ENCODE results near the gene SLC38A8. TPM values are rescaled to one million over a fixed set of nuclear protein-coding genes. Genes with fewer than 3 reads are reported as not detected.

The SLC38A8 gene
- total RNA-seq, 1 donor from 2014 or later: 3.1 TPM

DNA sequence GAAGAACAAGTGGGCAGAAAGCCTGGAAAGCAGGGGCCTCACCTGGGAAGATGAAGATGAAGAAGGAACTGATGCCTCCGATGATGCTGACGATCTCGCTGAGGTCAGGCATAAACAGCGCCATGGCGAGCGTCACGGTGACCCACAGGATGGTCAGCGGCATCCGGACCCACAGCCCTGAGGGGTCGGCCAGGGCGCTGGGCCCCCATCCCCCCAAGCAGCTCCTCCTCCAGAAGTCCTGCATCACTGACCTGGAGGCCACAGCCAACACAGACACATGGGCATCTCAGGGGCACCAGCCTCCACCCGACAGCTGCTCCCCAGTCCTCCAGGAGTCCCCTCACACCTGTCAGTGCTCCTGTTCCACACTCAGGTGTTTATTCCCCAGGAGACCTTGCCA lies 26.1 kb downstream of the SLC38A8 start:
- ATAC-seq (no peak), DNase-seq (ENCODE audit: missing footprints) (peak; percentile 63)
- intact Hi-C loops (cut with DNase I): no loop called here

DNA sequence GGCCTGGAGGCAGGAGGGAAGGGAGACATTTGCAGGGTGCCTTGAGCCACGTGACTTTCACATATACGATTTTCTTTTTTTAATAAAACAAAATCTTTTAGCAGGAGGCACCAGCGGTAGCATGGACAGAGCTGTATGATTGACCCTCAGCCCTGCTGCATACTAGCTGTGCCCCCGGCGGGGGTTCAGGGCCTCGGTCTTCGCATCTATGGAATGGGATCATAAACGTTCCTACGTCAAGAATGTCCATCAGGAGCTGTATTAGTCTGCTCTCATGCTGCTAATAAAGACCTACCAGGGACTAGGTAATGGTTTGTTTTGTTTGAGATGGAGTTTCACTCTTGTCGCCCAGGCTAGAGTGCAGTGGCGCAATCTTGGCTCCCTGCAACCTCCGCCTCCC lies 27.2 kb downstream of the SLC38A8 start:
- DNase-seq (ENCODE audit: missing footprints) (no peak), ATAC-seq (no peak)
- intact Hi-C loops (cut with DNase I): no loop called here

DNA sequence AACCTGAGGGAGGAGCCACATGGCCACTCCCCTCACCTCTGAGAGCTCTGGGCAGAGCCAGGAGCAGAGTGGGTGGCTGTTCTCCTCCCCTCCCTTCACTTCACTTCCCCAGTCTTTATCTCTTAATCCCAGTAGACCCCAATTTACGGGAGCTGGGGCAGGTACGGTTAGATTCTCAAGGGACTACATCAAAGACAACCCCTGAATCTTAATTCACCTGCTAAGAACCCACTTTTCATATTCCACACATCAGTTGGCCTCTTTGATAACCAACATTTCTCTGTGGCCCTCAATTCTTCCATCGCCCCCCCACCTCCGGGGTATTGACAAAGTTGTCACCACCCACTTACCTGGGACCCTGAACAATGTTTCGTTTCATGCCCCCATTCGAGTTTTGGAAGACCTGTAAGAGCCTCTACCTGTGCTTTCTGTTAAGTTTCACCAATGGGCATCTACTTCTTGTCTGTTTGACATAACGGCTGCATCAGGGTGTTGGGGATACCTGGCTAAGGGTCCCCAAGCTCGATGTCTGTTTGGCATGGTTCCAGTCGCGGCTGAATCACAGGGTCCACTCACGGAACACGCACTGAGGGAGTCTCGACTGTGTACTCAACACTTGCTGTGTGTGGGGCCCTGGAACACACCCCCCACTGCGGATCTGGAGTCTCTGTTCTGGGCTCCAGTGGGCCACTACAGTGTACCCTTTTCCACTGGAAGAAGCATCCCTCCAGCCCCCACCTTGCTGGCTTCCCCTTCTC lies 27.8 kb downstream of the SLC38A8 start:
- intact Hi-C loops (cut with DNase I): no loop called here
- DNase-seq (ENCODE audit: missing footprints) (no peak), ATAC-seq (no peak)

DNA sequence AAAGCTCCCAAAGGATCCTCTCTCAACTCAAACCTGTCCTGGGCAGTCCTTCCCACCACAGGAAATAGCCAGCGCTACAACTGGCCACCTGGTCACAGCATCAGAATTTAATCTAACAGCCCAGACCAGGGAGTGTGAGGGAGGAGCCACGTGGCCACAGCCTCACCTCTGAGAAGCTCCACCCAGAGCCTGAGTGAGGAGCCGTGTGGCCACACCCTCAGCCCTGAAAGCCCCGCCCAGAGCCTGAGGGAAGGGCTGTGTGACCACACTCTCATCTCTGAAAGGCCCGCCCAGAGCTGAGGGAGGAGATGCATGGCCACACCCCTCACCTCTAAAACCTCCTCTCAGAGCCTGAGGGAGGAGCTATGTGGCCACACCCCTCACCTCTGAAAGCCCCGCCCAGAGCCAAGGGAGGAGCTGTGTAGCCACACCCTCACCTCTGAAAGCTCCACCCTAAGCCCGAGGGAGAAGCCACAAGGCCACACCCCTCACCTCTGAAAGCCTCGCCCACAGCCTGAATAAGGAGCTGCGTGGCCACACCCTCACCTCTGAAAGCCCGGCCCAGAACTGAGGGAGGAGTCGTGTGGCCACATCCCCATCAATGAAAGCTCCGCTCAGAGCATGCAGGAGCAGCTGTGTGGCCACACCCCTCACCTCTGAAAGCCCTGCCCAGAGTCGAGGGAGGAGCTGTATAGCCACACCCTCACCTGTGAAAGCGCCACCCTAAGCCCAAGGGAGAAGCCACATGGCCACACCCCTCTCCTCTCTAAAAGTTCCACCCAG lies 28.6 kb downstream of the SLC38A8 start:
- intact Hi-C loops (cut with DNase I): no loop called here
- DNase-seq (ENCODE audit: missing footprints) (peak; percentile 68), ATAC-seq (peak; percentile 53)

DNA sequence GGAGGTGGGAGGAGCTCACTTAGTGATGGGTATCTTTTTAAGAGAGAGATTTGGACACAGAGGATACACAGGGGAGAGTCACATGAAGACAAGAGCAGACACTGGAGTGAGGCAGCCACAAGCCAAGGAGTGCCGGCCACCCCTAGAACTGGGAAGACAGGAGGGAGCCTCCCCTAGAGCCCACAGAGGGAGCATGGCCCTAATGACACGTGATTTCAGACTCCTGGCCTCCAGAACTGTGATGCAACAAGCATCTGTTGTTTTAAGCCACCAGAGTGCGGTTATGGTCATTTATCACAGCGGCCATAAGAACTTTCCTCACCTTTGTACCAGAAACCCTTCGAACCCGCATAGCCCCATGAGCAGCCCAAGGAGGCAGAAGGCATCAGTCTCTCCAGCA lies 33.3 kb downstream of the SLC38A8 start:
- no peak for ATAC-seq
- intact Hi-C loops (cut with DNase I): no loop called here
- no peak for DNase-seq (ENCODE audit: missing footprints)

DNA sequence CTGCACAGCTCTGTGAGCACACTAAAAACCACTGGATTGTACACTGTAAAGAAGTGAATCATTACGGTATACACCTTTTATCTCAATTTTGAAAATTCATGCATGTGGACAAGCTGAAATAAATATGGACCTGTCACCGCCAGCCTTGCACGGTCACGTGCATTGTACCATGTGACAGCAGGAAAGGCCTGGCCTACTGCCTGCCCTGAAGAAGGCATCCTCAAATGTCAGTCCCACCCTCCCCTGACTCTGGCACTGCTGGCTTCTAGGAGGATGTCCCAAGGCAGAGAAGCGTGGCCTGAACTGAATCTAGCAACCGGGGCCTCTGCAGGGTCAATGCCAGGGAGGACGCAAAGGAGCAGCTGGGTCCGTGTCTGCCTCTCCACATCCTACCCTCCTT lies 34.6 kb downstream of the SLC38A8 start:
- intact Hi-C loops (cut with DNase I): no loop called here
- ATAC-seq: no peak
- peak; percentile 41 for DNase-seq (ENCODE audit: missing footprints)

DNA sequence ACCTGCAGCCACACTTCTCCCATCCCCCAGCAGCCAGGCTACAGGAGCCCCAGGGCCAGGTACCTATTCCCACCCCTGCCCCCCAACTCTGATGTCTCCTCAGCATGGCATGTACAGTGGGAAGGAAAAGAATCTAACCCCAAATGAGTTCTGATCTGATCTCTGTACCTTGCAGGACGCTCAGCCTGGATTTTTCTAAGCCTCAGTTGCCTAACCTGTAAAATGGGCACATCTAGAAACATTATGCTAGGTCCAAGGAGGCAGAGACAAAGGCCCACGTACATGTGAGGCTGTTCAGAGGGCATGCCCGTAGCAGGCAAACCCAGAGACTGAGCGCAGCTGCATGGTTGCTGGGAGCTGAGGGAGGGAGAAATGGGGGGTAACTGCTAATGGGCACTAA lies 35.1 kb downstream of the SLC38A8 start:
- DNase-seq (ENCODE audit: missing footprints) (no peak), ATAC-seq (no peak)
- intact Hi-C loops (cut with DNase I): no loop called here

DNA sequence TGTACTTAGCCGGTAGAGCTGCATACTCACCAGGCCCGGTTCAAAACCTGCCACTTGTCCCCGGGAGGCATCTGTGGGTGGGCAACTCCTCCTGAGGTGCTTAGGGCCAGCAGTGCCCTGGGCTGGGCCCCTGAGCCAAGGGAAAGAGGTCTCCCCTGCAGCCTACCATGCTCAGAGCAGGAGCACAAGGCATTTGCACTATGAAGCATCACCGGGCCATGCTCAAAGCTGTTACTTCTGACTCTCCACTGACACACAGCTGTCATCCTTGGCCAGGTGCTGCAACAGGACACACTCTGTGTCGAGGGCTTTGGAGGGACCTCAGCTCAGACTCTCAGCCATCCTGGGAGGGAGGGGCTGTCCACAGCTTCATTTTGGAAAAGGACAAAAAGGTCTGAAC lies 37.2 kb downstream of the SLC38A8 start:
- no peak for ATAC-seq

DNA sequence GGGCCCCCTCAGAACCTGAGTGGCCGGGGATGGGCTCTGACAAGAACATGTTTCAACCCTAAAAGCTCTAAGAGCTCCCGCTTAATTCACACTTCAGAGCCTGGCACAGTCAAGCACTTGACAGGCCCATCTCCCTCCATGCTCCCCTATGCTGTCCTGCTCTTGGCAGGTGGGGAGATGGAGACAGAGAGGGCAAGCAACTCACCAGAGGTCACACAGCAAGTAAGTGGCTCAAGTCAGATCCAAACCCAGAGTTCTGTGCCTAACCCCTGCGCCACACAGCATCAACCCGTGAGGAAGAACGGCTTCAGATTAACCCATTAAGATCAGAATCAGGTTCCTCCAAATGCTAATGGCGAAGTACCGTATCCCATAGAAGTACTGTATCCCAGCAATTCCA lies 38.2 kb downstream of the SLC38A8 start:
- intact Hi-C loops (cut with DNase I): no loop called here
- ATAC-seq (no peak), DNase-seq (ENCODE audit: missing footprints) (no peak)

More for the DNA sequence above, 37.2 kb downstream of the SLC38A8 start:
- intact Hi-C loops (cut with DNase I): no loop called here
- DNase-seq (ENCODE audit: missing footprints): peak; percentile 53

DNA sequence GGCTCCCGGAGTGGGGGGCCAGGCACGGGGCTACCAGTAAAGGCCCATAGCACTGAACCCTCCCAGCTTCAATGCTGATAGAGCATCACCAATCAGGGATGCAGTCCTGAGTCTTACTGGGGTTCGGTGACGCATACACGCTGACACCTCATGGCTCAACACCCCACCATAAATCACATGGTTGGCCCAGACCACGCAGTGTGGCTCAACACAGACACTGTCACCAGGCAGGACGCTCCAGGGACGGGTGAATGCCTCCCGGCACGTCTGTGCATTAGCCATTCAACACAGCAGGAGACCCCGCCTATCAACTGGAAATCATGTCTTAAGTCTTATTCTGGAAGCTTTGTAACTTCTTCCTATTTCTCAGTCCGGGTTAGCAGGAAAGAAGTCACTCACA lies 39.6 kb downstream of the SLC38A8 start:
- ATAC-seq (no peak), DNase-seq (ENCODE audit: missing footprints) (no peak)
- intact Hi-C loops (cut with DNase I): no loop called here

DNA sequence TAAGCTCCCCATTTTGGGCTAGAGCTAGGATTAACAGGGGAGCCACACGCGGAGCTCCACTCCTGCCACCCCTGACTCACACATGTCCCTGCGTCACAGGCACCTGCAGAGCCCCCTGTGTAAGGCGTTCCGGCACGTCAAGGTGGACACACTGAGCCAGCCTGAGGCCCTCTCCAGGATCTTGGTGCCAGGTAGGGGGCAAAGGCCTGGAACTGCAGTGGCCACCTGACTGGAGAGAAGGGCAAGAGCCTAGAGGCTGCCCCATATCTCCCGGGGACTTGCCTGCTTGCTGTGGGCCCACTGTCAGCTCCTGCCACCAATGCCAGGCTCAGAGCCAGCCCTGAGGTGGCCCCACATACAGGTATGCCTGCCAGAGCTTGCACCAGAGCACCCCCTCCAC lies 40.9 kb downstream of the SLC38A8 start:
- DNase-seq (ENCODE audit: missing footprints): peak; percentile 60

DNA sequence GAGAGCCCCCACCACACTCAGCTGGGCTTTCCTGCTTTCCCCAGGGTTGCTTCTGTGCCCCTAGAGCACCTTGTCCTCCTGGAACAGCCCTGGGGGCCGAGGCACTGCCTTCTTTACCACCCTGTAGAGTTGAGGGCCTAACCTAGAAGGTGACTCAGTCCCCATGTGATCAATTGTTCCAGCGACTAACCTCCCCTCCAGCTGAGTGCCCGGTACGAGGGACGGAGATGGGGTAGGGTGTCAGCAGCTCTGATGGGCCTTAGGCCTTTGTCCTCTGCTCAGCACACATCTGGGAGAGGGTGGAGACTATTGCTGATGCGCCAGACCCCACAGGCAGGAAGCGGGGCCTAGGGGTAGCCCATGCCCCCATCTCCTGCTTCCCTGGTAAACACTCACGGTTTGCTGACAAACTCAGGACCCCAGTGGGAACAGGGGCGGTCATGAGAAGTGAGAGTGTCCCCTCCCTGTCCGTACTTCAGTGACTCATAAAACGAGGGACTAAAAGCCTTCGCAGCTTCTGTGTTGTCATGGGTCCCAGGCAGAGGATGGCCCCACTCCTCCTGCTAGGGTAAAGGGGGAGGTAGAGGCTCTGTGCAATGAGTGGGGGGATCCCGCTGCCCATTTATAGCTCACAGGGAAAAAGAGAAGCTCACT lies 41.5 kb downstream of the SLC38A8 start:
- ATAC-seq (no peak), DNase-seq (ENCODE audit: missing footprints) (peak; percentile 57)
- intact Hi-C loops (cut with DNase I): no loop called here

More for the DNA sequence above, 40.9 kb downstream of the SLC38A8 start:
- intact Hi-C loops (cut with DNase I): no loop called here
- ATAC-seq: no peak

DNA sequence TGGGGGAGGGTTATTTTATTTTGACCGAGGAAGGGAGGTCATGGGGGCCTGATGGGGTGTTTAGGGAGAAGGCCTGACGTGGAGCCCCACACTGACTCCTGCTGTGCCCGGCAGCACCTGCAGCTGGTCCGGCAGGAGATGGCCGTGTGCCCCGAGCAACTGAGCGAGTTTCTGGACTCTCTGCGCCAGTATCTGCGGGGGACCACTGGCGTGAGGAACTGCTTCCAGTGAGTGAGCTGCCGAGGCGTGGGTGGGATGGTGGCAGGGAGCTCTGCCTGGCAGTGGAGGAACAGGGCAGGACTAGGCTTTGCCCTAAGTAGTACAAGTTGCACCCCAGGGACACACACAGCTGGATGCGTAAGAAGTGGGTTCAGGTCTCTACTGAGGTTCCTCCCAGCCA lies 44.5 kb downstream of the SLC38A8 start:
- DNase-seq (ENCODE audit: missing footprints) (peak; percentile 47), ATAC-seq (no peak)
- intact Hi-C loops (cut with DNase I): no loop called here

DNA sequence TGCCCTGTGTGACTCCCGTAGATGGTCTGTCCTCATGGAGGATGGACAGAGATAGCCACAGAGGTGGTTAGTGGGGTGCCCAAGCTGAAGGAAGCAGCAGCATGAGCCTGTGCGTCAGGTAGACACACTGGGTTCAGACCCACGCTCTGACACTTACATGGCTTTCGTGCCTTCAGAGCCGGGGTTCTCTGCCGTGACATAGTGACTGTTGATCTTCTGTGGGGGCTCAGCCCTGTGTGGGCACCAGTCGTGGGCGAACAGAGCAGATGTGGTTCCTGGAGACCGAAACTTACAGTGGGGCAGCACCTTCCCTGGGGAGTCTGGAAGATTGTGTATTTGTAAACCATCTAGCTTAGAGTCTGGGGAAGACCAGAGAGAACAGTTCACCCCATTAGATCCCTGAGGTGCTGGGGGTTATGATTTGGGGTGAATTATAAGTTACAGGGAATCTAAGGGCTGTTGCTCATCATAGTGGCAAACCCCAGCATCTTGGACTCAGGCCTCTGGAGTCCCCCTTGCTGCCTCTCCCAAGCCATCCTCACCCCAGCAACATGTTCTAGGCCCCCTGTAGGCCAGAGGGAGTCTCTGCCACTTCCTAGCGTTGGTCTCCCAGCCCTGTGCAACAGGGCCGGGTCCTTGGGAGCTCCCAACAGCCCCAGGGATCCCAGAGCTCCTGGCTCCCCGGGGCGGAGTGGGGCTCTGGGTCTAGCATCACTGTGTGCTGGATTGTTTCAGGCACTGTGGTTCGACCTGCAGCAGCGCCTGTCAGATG lies 45.9 kb downstream of the SLC38A8 start:
- DNase-seq (ENCODE audit: missing footprints) (peak; percentile 26), ATAC-seq (no peak)
- intact Hi-C loops (cut with DNase I): no loop called here

DNA sequence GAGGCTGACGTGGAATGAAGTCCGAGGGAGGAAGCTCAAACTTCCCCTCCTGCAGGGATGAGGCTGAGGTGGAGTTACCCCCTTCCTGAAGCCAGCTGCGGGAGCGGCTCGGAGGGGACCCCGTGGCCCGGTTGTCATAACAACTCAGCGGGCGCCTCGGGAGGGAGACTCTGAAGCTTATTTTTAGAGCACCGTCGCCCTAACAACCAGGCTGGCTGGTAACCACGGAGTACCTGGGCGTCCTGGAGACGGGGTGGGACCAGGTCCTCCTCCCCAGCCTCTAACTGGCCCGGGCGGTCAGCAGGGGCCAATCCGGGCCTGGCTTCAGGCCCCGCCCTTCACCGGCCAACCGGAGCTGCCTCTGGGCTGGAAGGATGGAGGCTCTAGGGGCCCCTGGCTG lies 46.8 kb downstream of the SLC38A8 start:
- ATAC-seq (peak; percentile 72), DNase-seq (ENCODE audit: missing footprints) (peak; percentile 56)
- intact Hi-C loops (cut with DNase I): no loop called here

DNA sequence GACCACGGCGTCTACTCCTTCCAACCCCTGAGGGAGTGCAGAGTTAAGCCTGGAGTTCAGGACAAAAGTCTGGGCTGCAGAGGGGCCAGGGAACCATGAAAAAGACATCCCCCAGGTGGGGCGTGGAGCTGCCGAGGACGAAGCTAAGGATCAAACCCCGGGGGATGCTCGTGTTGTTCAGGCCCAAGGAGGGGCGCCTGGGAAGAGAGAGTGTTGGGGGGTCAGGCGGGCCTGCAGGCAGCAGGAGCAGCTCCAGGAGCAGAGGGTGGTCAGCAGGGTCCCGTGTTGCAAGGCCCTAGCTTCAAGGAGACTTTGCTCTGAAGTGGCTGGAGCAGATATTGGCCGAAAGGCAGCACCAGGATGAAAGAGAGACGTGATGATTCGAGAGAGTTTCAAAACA lies 47.9 kb downstream of the SLC38A8 start:
- intact Hi-C loops (cut with DNase I): no loop called here
- ATAC-seq: no peak
- DNase-seq (ENCODE audit: missing footprints): no peak

DNA sequence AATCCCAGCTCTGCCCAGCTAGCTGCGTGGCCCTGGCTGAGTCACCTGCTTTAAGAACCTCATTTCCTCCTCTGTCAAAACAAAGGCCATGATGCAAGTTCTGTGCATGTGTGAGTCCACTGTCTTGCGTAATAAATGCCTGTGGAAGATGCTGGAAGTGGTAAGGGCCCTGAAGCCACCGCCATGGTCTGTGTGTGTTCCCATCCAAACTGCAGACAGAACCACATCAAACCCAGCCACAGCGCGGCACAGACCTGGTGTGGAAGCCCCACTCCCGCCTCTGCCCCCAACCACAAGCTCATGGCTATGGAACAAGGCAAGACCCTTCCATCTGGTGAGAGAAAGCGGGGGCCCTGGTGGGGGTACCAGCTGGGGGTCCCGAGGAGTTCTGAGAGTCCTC lies 48.5 kb downstream of the SLC38A8 start:
- DNase-seq (ENCODE audit: missing footprints) (peak; percentile 55), ATAC-seq (no peak)
- intact Hi-C loops (cut with DNase I): no loop called here

DNA sequence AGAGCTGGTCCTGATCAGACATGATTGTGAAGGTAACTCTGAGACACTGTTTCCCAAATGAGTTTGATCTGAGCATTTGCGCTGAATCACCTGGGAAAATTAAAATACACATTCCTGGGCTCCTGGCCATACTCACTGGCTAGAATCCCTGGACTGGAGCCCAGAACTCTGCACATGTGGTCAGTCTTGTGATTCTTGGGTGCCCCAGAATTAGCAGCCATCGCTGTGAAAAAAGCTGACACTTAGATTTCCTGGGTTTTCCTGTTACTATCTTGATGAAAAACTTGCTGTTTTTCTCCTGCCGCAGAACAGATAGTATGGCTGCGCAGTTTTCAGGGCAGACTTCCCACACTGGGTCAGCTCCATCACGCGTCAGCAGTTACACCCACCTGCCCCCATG lies 50.0 kb downstream of the SLC38A8 start:
- ATAC-seq: peak; percentile 46
- DNase-seq (ENCODE audit: missing footprints): peak; percentile 52
- intact Hi-C loops (cut with DNase I): no loop called here

DNA sequence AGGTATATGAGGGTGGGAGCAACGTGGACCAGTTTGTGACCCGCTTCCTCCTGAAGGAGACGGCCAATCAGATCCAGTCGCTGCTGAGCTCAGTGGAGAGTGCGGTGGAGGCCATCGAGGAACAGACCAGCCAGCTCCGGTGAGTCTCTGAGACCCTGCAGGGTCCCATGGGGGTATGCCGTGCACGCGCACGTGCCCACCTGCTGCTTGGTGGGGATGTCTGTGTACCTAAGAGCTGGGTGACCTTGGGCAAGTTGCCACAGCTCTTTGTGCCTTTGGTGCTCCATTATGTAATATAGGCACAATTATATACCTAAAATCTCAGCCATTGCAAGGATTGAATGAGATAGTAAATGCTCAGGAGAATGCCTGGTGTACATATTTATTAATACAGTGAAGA lies 52.1 kb downstream of the SLC38A8 start:
- intact Hi-C loops (cut with DNase I): no loop called here
- ATAC-seq (no peak), DNase-seq (ENCODE audit: missing footprints) (no peak)

Data from Right ventricle myocardium inferior (tissue), 1 donor.